GM19467 (cell line): ENCODE results near the gene DBNDD2.

Experiments
- ATAC-seq: cut with Tn5 transposase; IDR thresholded peaks from one replicate; pipeline ENCODE4 v1.9.1; 2021; ENCODE audit warnings: mild to moderate bottlenecking, moderate library complexity; ENCODE audit not compliant: unreplicated experiment

The DBNDD2 gene

GRCh38 chr20:45448270-45448669, 40.2 kb downstream of the DBNDD2 start:
- no peak for ATAC-seq

GRCh38 chr20:45449528-45449927, 41.4 kb downstream of the DBNDD2 start:
- ATAC-seq, result no peak

GRCh38 chr20:45450097-45450818, 42.2 kb downstream of the DBNDD2 start:
- ATAC-seq, result no peak

GRCh38 chr20:45452238-45452637, 44.1 kb downstream of the DBNDD2 start:
- ATAC-seq, result no peak

GRCh38 chr20:45452772-45453691, 44.9 kb downstream of the DBNDD2 start:
- no peak for ATAC-seq

GRCh38 chr20:45456632-45457031, 48.5 kb downstream of the DBNDD2 start:
- ATAC-seq, result no peak

GRCh38 chr20:45459606-45460005, 51.5 kb downstream of the DBNDD2 start:
- ATAC-seq, result no peak
